Esophagus squamous epithelium (tissue), 5 donors: ENCODE results near the gene HPCAL1. TPM values are rescaled to one million over a fixed set of nuclear protein-coding genes. Genes with fewer than 3 reads are reported as not detected.

Experiments used
- DNase-seq: peaks from one replicate; lab custom pipeline; 2025; lab: John Stamatoyannopoulos, UW
- H3K27ac ChIP-seq, 4 donors: fragments of 200-600 bp; sonication (generic); one replicate each; pipeline ENCODE4 v1.5.1; 2016 to 2019; ENCODE audit warnings: mild to moderate bottlenecking in 1 of 4
- H3K27me3 ChIP-seq, 4 donors: fragments of 200-600 bp; sonication (generic); 1 replicate in 3 of 4; 2 replicates in 1 of 4; pipeline versions ENCODE4 v1.5.1 to v1.6.0; 2017 to 2021; ENCODE audit warnings: antibody characterized with exemption in 1 of 4
- H3K36me3 ChIP-seq, 3 donors: fragments of 200-600 bp; sonication (generic); one replicate each; pipeline ENCODE4 v1.5.1; 2016 to 2019
- H3K4me1 ChIP-seq, 3 donors: fragments of 200-600 bp; sonication (generic); one replicate each; pipeline ENCODE4 v1.5.1; 2017 to 2019
- H3K4me3 ChIP-seq, 4 donors: fragments of 200-600 bp; sonication (generic); 1 replicate in 3 of 4; 2 replicates in 1 of 4; pipeline ENCODE4 v1.5.1; 2016 to 2019; ENCODE audit warnings: mild to moderate bottlenecking in 2 of 4, moderate library complexity in 1 of 4
- H3K9me3 ChIP-seq, 3 donors: fragments of 200-600 bp; sonication (generic); one replicate each; pipeline ENCODE4 v1.5.1; 2016 to 2019
- CTCF ChIP-seq, 6 experiments: fragments of 450-650 bp in 4 of 6; fragments of 200-600 bp in 2 of 6; sonication (generic) in 2 of 6; IDR thresholded peaks; one replicate each; pipeline ENCODE4 v1.5.1; 2016 to 2019; ENCODE audit warnings: antibody characterized with exemption in 6 of 6, mild to moderate bottlenecking in 4 of 6, moderate library complexity in 4 of 6
- POLR2A ChIP-seq, 4 donors: fragments of 450-650 bp; IDR thresholded peaks; one replicate each; pipeline ENCODE4 v1.6.1; 2017; ENCODE audit warnings: antibody characterized with exemption in 4 of 4, mild to moderate bottlenecking in 4 of 4, moderate library complexity in 3 of 4
- WGBS, 2 donors: methylation state at CpG; one replicate each; pipeline ENCODE4 v1.1.5; 2018; 5-methylcytosine and 5-hydroxymethylcytosine counted together
- intact Hi-C: fragments of 100-400 bp; cut with DNase I; formaldehyde crosslinking; loops from one replicate; pipeline ENCODE4 v1.15.0; 2022
- total RNA-seq, 4 donors: library from RNA; depleted of rRNA; stranded (reverse); fragments of >200 nt; gene quantifications; one replicate each; pipeline ENCODE4 v1.1.0, GENCODE V29; 2016
- donor health status: DM: yes; HTN: yes; CAD: no.

HPCAL1 gene
- total RNA-seq, 4 donors from 2014 or later, result 13.2 to 26.4 (median 20.5) TPM

GRCh38 chr2:10407432-10407831 is 104.7 kb downstream of the HPCAL1 start:
- Histone ChIP-seq H3K4me3 (peak overlapping the region in 1 of 4 donors; percentile 52), H3K27ac (peak overlapping the region; percentile 80 to 90 (median 88)), H3K36me3 (no peaks in the 10 kb centered on the region), H3K9me3 (no peaks in the 10 kb centered on the region), H3K27me3 (no peaks in the 10 kb centered on the region), H3K4me1 (peaks cover 28 to 66% (median 52%) of the 10 kb centered on the region in 3 donors)
- TF ChIP-seq POLR2A (IDR thresholded peaks at IDR 0.05), result no peak
- no peak for DNase-seq
- WGBS, 2 donors, result 48 to 65% methylated on average over 4 of the region's 4 CpGs
- intact Hi-C loops, result loop anchor here (5.0 kb wide), 1 partner anchor 105 kb away; the partner anchor contains the start of gene HPCAL1

- no peak for DNase-seq
- intact Hi-C loops, result loop anchor here (5.0 kb wide), 1 partner anchor 106 kb away; the partner anchor contains the start of gene HPCAL1
- H3K27ac ChIP-seq, result peak overlapping the region; percentile 80 to 90 (median 88)
- peak in 1 of 6 experiments; percentile 12 for TF ChIP-seq CTCF (IDR thresholded peaks at IDR 0.05)
- TF ChIP-seq POLR2A (IDR thresholded peaks at IDR 0.05), result no peak
- no peaks in the 10 kb centered on the region for H3K9me3 ChIP-seq
- no peaks in the 10 kb centered on the region for H3K36me3 ChIP-seq
- WGBS, 2 donors, result 27 to 28% methylated on average over 9 to 11 of the region's 11 CpGs
- no peaks in the 10 kb centered on the region for H3K27me3 ChIP-seq
- peaks cover 28 to 66% (median 52%) of the 10 kb centered on the region in 3 donors for H3K4me1 ChIP-seq
- H3K4me3 ChIP-seq, result peak overlapping the region in 3 of 4 donors; percentile 18 to 52 (median 29)
These were observed 105.3 kb downstream of the HPCAL1 start for GRCh38 chr2:10407841-10408648.

GRCh38 chr2:10408649-10409579 is 106.2 kb downstream of the HPCAL1 start:
- peak; percentile 10 for DNase-seq
- H3K9me3 ChIP-seq, result no peaks in the 10 kb centered on the region
- peaks cover 28 to 63% (median 52%) of the 10 kb centered on the region in 3 donors for H3K4me1 ChIP-seq
- TF ChIP-seq POLR2A (IDR thresholded peaks at IDR 0.05) (no peak), CTCF (IDR thresholded peaks at IDR 0.05) (peak; percentile 93 to 98 (median 97))
- no peaks in the 10 kb centered on the region for H3K27me3 ChIP-seq
- peak overlapping the region in 3 of 4 donors; percentile 18 to 52 (median 29) for H3K4me3 ChIP-seq
- WGBS, 2 donors, result 11 to 13% methylated on average over 17 to 20 of the region's 24 CpGs
- H3K36me3 ChIP-seq, result no peaks in the 10 kb centered on the region
- intact Hi-C loops, result loop anchor here (5.0 kb wide), 1 partner anchor 107 kb away; the partner anchor contains the start of gene HPCAL1
- peak overlapping the region; percentile 80 to 90 (median 88) for H3K27ac ChIP-seq

- Histone ChIP-seq H3K27me3 (no peaks in the 10 kb centered on the region), H3K36me3 (no peaks in the 10 kb centered on the region), H3K4me1 (peaks cover 18 to 50% (median 40%) of the 10 kb centered on the region in 3 donors), H3K4me3 (no peak overlapping the region), H3K27ac (no peak overlapping the region), H3K9me3 (no peaks in the 10 kb centered on the region)
- WGBS, 2 donors, result 65 to 75% methylated on average over 9 to 13 of the region's 14 CpGs
- DNase-seq, result no peak
- intact Hi-C loops, result loop anchor here (5.0 kb wide), 1 partner anchor 278 kb away; no protein-coding TSS in a partner anchor
- no peak for TF ChIP-seq POLR2A (IDR thresholded peaks at IDR 0.05)
- TF ChIP-seq CTCF (IDR thresholded peaks at IDR 0.05), result no peak
These were observed 107.5 kb downstream of the HPCAL1 start for GRCh38 chr2:10410001-10410822.
